Gastroesophageal sphincter (tissue), 4 donors: ENCODE data around the gene DAB1. TPM values are rescaled to one million over a fixed set of nuclear protein-coding genes. Genes with fewer than 3 reads are reported as not detected.

Experiments
- ATAC-seq: fragments of 150-250 bp; one replicate; pipeline ENCODE4 v1.9.1; 2016; ENCODE audit warnings: mild to moderate bottlenecking, moderate library complexity
- H3K27ac ChIP-seq, 4 donors: fragments of 200-600 bp; sonication (generic) in 3 of 4; 1 replicate in 3 of 4; 2 replicates in 1 of 4; pipeline ENCODE4 v1.5.1; 2016 to 2019
- H3K27me3 ChIP-seq: fragments of 200-600 bp; sonication (generic); one replicate; pipeline ENCODE4 v1.5.1; 2019
- H3K36me3 ChIP-seq, 2 donors: fragments of 200-600 bp; sonication (generic); one replicate each; pipeline ENCODE4 v1.5.1; 2019; ENCODE audit warnings: control low read depth in 1 of 2
- H3K4me1 ChIP-seq, 3 donors: fragments of 200-600 bp; sonication (generic); 1 replicate in 2 of 3; 2 replicates in 1 of 3; pipeline ENCODE4 v1.5.1; 2016 to 2019; ENCODE audit warnings: control low read depth in 2 of 3
- H3K4me3 ChIP-seq, 2 donors: fragments of 200-600 bp; sonication (generic); one replicate each; pipeline ENCODE4 v1.5.1; 2019; ENCODE audit warnings: mild to moderate bottlenecking in 1 of 2, moderate library complexity in 1 of 2
- H3K9me3 ChIP-seq, 3 donors: fragments of 200-600 bp; sonication (generic); one replicate each; pipeline ENCODE4 v1.5.1; 2017 to 2019; ENCODE audit warnings: control low read depth in 2 of 3
- CTCF ChIP-seq, 4 experiments: fragments of 200-600 bp in 2 of 4; fragments of 450-650 bp in 2 of 4; sonication (generic) in 1 of 4; IDR thresholded peaks; one replicate each; pipeline ENCODE4 v1.5.1; 2017 to 2019; ENCODE audit warnings: antibody characterized with exemption in 4 of 4, mild to moderate bottlenecking in 2 of 4, moderate library complexity in 2 of 4
- EP300 ChIP-seq: sonication (generic); formaldehyde crosslinking; IDR thresholded peaks from one replicate; pipeline ENCODE4 v1.6.1; 2017; ENCODE audit warnings: antibody characterized with exemption, mild to moderate bottlenecking
- POLR2A ChIP-seq, 2 donors: fragments of 450-650 bp; IDR thresholded peaks; one replicate each; pipeline ENCODE4 v1.6.1; 2017; ENCODE audit warnings: antibody characterized with exemption in 2 of 2, mild to moderate bottlenecking in 2 of 2, moderate library complexity in 1 of 2
- POLR2AphosphoS5 ChIP-seq: sonication (generic); formaldehyde crosslinking; IDR thresholded peaks from one replicate; pipeline ENCODE4 v1.6.1; 2017; ENCODE audit warnings: antibody characterized with exemption
- WGBS, 2 donors: methylation state at CpG; one replicate each; pipeline ENCODE4 v1.1.5; 2018; ENCODE audit warnings: low coverage in 1 of 2; 5-methylcytosine and 5-hydroxymethylcytosine counted together
- total RNA-seq, 4 donors: library from RNA; depleted of rRNA; stranded (reverse); fragments of >200 nt; gene quantifications; one replicate each; pipeline ENCODE4 v1.1.0, GENCODE V29; 2016

Gene DAB1
- total RNA-seq, 4 donors from 2014 or later: 0.47 to 1.6 (median 1.1) TPM

GRCh38 chr1:57235730-57236510 lies 187.9 kb downstream of the DAB1 start:
- H3K27me3 ChIP-seq: no peaks in the 10 kb centered on the region
- no peaks in the 10 kb centered on the region for H3K36me3 ChIP-seq
- H3K4me1 ChIP-seq: no peaks in the 10 kb centered on the region
- WGBS, 2 donors: 78 to 84% methylated on average over 6 to 10 of the region's 10 CpGs
- H3K4me3 ChIP-seq: no peak overlapping the region
- TF ChIP-seq POLR2AphosphoS5 (no peak), CTCF (IDR thresholded peaks at IDR 0.05) (no peak), POLR2A (IDR thresholded peaks at IDR 0.05) (no peak), EP300 (no peak)
- no peak overlapping the region for H3K27ac ChIP-seq
- ATAC-seq: no peak
- no peaks in the 10 kb centered on the region for H3K9me3 ChIP-seq

GRCh38 chr1:57234459-57234858 lies 189.4 kb downstream of the DAB1 start:
- Histone ChIP-seq H3K27me3 (no peaks in the 10 kb centered on the region), H3K27ac (no peak overlapping the region), H3K4me3 (no peak overlapping the region), H3K4me1 (no peaks in the 10 kb centered on the region), H3K36me3 (no peaks in the 10 kb centered on the region), H3K9me3 (no peaks in the 10 kb centered on the region)
- no peak for ATAC-seq
- TF ChIP-seq CTCF (IDR thresholded peaks at IDR 0.05) (no peak), POLR2A (IDR thresholded peaks at IDR 0.05) (no peak)

- ATAC-seq: no peak
- H3K9me3 ChIP-seq: no peaks in the 10 kb centered on the region
- no peaks in the 10 kb centered on the region for H3K4me1 ChIP-seq
These were observed 191.4 kb downstream of the DAB1 start for GRCh38 chr1:57232500-57232899.

GRCh38 chr1:57229998-57230397 lies 193.9 kb downstream of the DAB1 start:
- WGBS, 2 donors: 53 to 91% methylated on average over 2 of the region's 2 CpGs
- TF ChIP-seq POLR2AphosphoS5 (no peak), CTCF (IDR thresholded peaks at IDR 0.05) (no peak), POLR2A (IDR thresholded peaks at IDR 0.05) (no peak), EP300 (no peak)
- Histone ChIP-seq H3K9me3 (no peaks in the 10 kb centered on the region), H3K27ac (no peak overlapping the region), H3K4me3 (no peak overlapping the region), H3K36me3 (no peaks in the 10 kb centered on the region), H3K27me3 (no peaks in the 10 kb centered on the region), H3K4me1 (no peaks in the 10 kb centered on the region)
- no peak for ATAC-seq

More at GRCh38 chr1:57232500-57232899, 191.4 kb downstream of the DAB1 start:
- WGBS, 2 donors: 96 to 98% methylated on average over 3 of the region's 3 CpGs
- Histone ChIP-seq H3K27me3 (no peaks in the 10 kb centered on the region), H3K27ac (no peak overlapping the region), H3K36me3 (no peaks in the 10 kb centered on the region), H3K4me3 (no peak overlapping the region)
- TF ChIP-seq POLR2AphosphoS5 (no peak), POLR2A (IDR thresholded peaks at IDR 0.05) (no peak), EP300 (no peak), CTCF (IDR thresholded peaks at IDR 0.05) (no peak)

GRCh38 chr1:57229076-57229475 lies 194.8 kb downstream of the DAB1 start:
- Histone ChIP-seq H3K27me3 (no peaks in the 10 kb centered on the region), H3K4me3 (no peak overlapping the region), H3K9me3 (no peaks in the 10 kb centered on the region), H3K4me1 (no peaks in the 10 kb centered on the region), H3K36me3 (no peaks in the 10 kb centered on the region), H3K27ac (no peak overlapping the region)
- TF ChIP-seq POLR2A (IDR thresholded peaks at IDR 0.05) (no peak), EP300 (no peak), POLR2AphosphoS5 (no peak), CTCF (IDR thresholded peaks at IDR 0.05) (no peak)
- ATAC-seq: no peak
- WGBS, 2 donors: 76 to 88% methylated on average over 4 of the region's 4 CpGs
